Measurements from ENCODE around the gene ZBTB20.

GRCh38 chr3:114706591-114707232, 440.4 kb downstream of the ZBTB20 start:
- TF ChIP-seq CTCF (IDR thresholded peaks at IDR 0.05) (no peak), POLR2A (IDR thresholded peaks at IDR 0.05) (no peak)
